Upper lobe of left lung (tissue), 4 donors: ENCODE data around the gene TBC1D4.

Source experiments
- CTCF ChIP-seq, 6 experiments: fragments of 450-650 bp in 4 of 6; fragments of 200-600 bp in 2 of 6; sonication (generic) in 2 of 6; IDR thresholded peaks; one replicate each; pipeline ENCODE4 v1.5.1; 2016 to 2019; ENCODE audit warnings: antibody characterized with exemption in 6 of 6
- POLR2AphosphoS5 ChIP-seq, 2 donors: sonication (generic); formaldehyde crosslinking; IDR thresholded peaks; one replicate each; pipeline ENCODE4 v1.5.1; 2017; ENCODE audit warnings: antibody characterized with exemption in 2 of 2

- no peak for TF ChIP-seq CTCF (IDR thresholded peaks at IDR 0.05)
- TF ChIP-seq POLR2AphosphoS5 (IDR thresholded peaks at IDR 0.05) = no peak
Measured at GRCh38 chr13:75512253-75512652, 30.3 kb upstream of the TBC1D4 start.
